ENCODE data around the gene RALGAPA2.

The RALGAPA2 gene

GRCh38 chr20:20495729-20496503 lies 216.5 kb downstream of the RALGAPA2 start:
- ATAC-seq: no peak
- Mint-ChIP-seq H3K4me3 (no peak overlapping the region), H3K36me3 (ENCODE audit: low read depth) (peaks cover 38% of the 10 kb centered on the region), H3K27me3 (no peaks in the 10 kb centered on the region), H3K27ac (peak overlapping the region; percentile 84), H3K4me1 (peaks cover 58% of the 10 kb centered on the region), H3K9me3 (no peaks in the 10 kb centered on the region)
- no peak for DNase-seq

- no peak for ATAC-seq
- Mint-ChIP-seq H3K4me1 (peaks cover 77% of the 10 kb centered on the region), H3K9me3 (no peaks in the 10 kb centered on the region), H3K27ac (no peak overlapping the region), H3K36me3 (ENCODE audit: low read depth) (peaks cover 48% of the 10 kb centered on the region), H3K4me3 (no peak overlapping the region), H3K27me3 (no peaks in the 10 kb centered on the region)
- no peak for DNase-seq
Measured at GRCh38 chr20:20493701-20494100, 218.7 kb downstream of the RALGAPA2 start.

GRCh38 chr20:20492521-20493332 lies 219.7 kb downstream of the RALGAPA2 start:
- Mint-ChIP-seq H3K27me3 (peaks cover 2% of the 10 kb centered on the region), H3K4me3 (no peak overlapping the region), H3K9me3 (no peaks in the 10 kb centered on the region), H3K4me1 (peaks cover 80% of the 10 kb centered on the region), H3K27ac (peak overlapping the region; percentile 100), H3K36me3 (ENCODE audit: low read depth) (peaks cover 53% of the 10 kb centered on the region)
- ATAC-seq (no peak), DNase-seq (no peak)

- Mint-ChIP-seq H3K9me3 (no peaks in the 10 kb centered on the region), H3K27me3 (peaks cover 2% of the 10 kb centered on the region), H3K4me1 (peaks cover 80% of the 10 kb centered on the region), H3K36me3 (ENCODE audit: low read depth) (peaks cover 57% of the 10 kb centered on the region), H3K4me3 (peak overlapping the region; percentile 91), H3K27ac (peak overlapping the region; percentile 100)
- DNase-seq (no peak), ATAC-seq (no peak)
Measured at GRCh38 chr20:20491784-20492264, 220.6 kb downstream of the RALGAPA2 start.

- peaks cover 61% of the 10 kb centered on the region for H3K36me3 Mint-ChIP-seq (ENCODE audit: low read depth)
- H3K27ac Mint-ChIP-seq: peak overlapping the region; percentile 100
- ATAC-seq (peak; percentile 75), DNase-seq (peak; percentile 35)
- H3K4me1 Mint-ChIP-seq: peaks cover 80% of the 10 kb centered on the region
- peak overlapping the region; percentile 91 for H3K4me3 Mint-ChIP-seq
- H3K9me3 Mint-ChIP-seq: no peaks in the 10 kb centered on the region
- peaks cover 2% of the 10 kb centered on the region for H3K27me3 Mint-ChIP-seq
Measured at GRCh38 chr20:20491110-20491783, 221.2 kb downstream of the RALGAPA2 start.

- H3K27ac Mint-ChIP-seq: peak overlapping the region; percentile 100
Measured at GRCh38 chr20:20490673-20491072, 221.8 kb downstream of the RALGAPA2 start.

GRCh38 chr20:20489648-20490341 lies 222.6 kb downstream of the RALGAPA2 start:
- Mint-ChIP-seq H3K36me3 (ENCODE audit: low read depth) (peaks cover 59% of the 10 kb centered on the region), H3K9me3 (no peaks in the 10 kb centered on the region), H3K4me3 (peak overlapping the region; percentile 91), H3K27ac (peak overlapping the region; percentile 100), H3K4me1 (peaks cover 73% of the 10 kb centered on the region), H3K27me3 (peaks cover 2% of the 10 kb centered on the region)
- ATAC-seq (no peak), DNase-seq (peak; percentile 27)

More at GRCh38 chr20:20490673-20491072, 221.8 kb downstream of the RALGAPA2 start:
- ATAC-seq (no peak), DNase-seq (no peak)
- Mint-ChIP-seq H3K27me3 (peaks cover 2% of the 10 kb centered on the region), H3K9me3 (no peaks in the 10 kb centered on the region), H3K4me3 (peak overlapping the region; percentile 91), H3K4me1 (peaks cover 75% of the 10 kb centered on the region), H3K36me3 (ENCODE audit: low read depth) (peaks cover 62% of the 10 kb centered on the region)

GRCh38 chr20:20489054-20489453 lies 223.4 kb downstream of the RALGAPA2 start:
- no peaks in the 10 kb centered on the region for H3K9me3 Mint-ChIP-seq
- ATAC-seq (no peak), DNase-seq (no peak)
- peaks cover 76% of the 10 kb centered on the region for H3K4me1 Mint-ChIP-seq
- peaks cover 2% of the 10 kb centered on the region for H3K27me3 Mint-ChIP-seq
- H3K4me3 Mint-ChIP-seq: peak overlapping the region; percentile 91
- peaks cover 55% of the 10 kb centered on the region for H3K36me3 Mint-ChIP-seq (ENCODE audit: low read depth)
- H3K27ac Mint-ChIP-seq: peak overlapping the region; percentile 100

- Mint-ChIP-seq H3K4me3 (peak overlapping the region; percentile 91), H3K4me1 (peaks cover 83% of the 10 kb centered on the region)
Measured at GRCh38 chr20:20488388-20488787, 224.1 kb downstream of the RALGAPA2 start.

GRCh38 chr20:20487811-20488210 lies 224.6 kb downstream of the RALGAPA2 start:
- peak overlapping the region; percentile 91 for H3K4me3 Mint-ChIP-seq
- H3K4me1 Mint-ChIP-seq: peaks cover 88% of the 10 kb centered on the region
- H3K27me3 Mint-ChIP-seq: peaks cover 2% of the 10 kb centered on the region
- DNase-seq (peak; percentile 41), ATAC-seq (peak; percentile 42)
- no peaks in the 10 kb centered on the region for H3K9me3 Mint-ChIP-seq
- H3K36me3 Mint-ChIP-seq (ENCODE audit: low read depth): peaks cover 61% of the 10 kb centered on the region
- peak overlapping the region; percentile 100 for H3K27ac Mint-ChIP-seq

More at GRCh38 chr20:20488388-20488787, 224.1 kb downstream of the RALGAPA2 start:
- Mint-ChIP-seq H3K27me3 (peaks cover 2% of the 10 kb centered on the region), H3K36me3 (ENCODE audit: low read depth) (peaks cover 56% of the 10 kb centered on the region), H3K9me3 (no peaks in the 10 kb centered on the region), H3K27ac (peak overlapping the region; percentile 100)
- DNase-seq (no peak), ATAC-seq (no peak)

GRCh38 chr20:20483328-20483727 lies 229.1 kb downstream of the RALGAPA2 start:
- no peak for ATAC-seq
- Mint-ChIP-seq H3K27me3 (peaks cover 2% of the 10 kb centered on the region), H3K4me1 (peaks cover 89% of the 10 kb centered on the region)

GRCh38 chr20:20482453-20482852 lies 230.0 kb downstream of the RALGAPA2 start:
- H3K27me3 Mint-ChIP-seq: no peaks in the 10 kb centered on the region
- peaks cover 50% of the 10 kb centered on the region for H3K36me3 Mint-ChIP-seq (ENCODE audit: low read depth)
- peak overlapping the region; percentile 98 for H3K27ac Mint-ChIP-seq
- ATAC-seq: no peak
- DNase-seq: no peak
- H3K4me1 Mint-ChIP-seq: peaks cover 83% of the 10 kb centered on the region
- H3K9me3 Mint-ChIP-seq: no peaks in the 10 kb centered on the region
- peak overlapping the region; percentile 58 for H3K4me3 Mint-ChIP-seq

More at GRCh38 chr20:20483328-20483727, 229.1 kb downstream of the RALGAPA2 start:
- no peak for DNase-seq
- H3K9me3 Mint-ChIP-seq: no peaks in the 10 kb centered on the region
- H3K27ac Mint-ChIP-seq: peak overlapping the region; percentile 98
- peak overlapping the region; percentile 58 for H3K4me3 Mint-ChIP-seq
- H3K36me3 Mint-ChIP-seq (ENCODE audit: low read depth): peaks cover 51% of the 10 kb centered on the region

- Mint-ChIP-seq H3K4me1 (peaks cover 70% of the 10 kb centered on the region), H3K4me3 (peak overlapping the region; percentile 60), H3K27me3 (no peaks in the 10 kb centered on the region), H3K36me3 (ENCODE audit: low read depth) (peaks cover 47% of the 10 kb centered on the region), H3K9me3 (no peaks in the 10 kb centered on the region), H3K27ac (peak overlapping the region; percentile 98)
- ATAC-seq (peak; percentile 81), DNase-seq (no peak)
Measured at GRCh38 chr20:20480689-20481088, 231.8 kb downstream of the RALGAPA2 start.

GRCh38 chr20:20480126-20480525 lies 232.3 kb downstream of the RALGAPA2 start:
- Mint-ChIP-seq H3K4me3 (peak overlapping the region; percentile 60), H3K27ac (peak overlapping the region; percentile 98), H3K27me3 (no peaks in the 10 kb centered on the region), H3K4me1 (peaks cover 67% of the 10 kb centered on the region), H3K36me3 (ENCODE audit: low read depth) (peaks cover 50% of the 10 kb centered on the region), H3K9me3 (no peaks in the 10 kb centered on the region)
- DNase-seq: no peak
- peak; percentile 47 for ATAC-seq
